ENCODE measurements around the gene ATPAF1.
"Not testable (repeated sequence)": the region's sequence is repeated elsewhere in the genome, so short reads cannot be mapped to it uniquely, and the experiment has no call there.

ATPAF1 gene

DNA sequence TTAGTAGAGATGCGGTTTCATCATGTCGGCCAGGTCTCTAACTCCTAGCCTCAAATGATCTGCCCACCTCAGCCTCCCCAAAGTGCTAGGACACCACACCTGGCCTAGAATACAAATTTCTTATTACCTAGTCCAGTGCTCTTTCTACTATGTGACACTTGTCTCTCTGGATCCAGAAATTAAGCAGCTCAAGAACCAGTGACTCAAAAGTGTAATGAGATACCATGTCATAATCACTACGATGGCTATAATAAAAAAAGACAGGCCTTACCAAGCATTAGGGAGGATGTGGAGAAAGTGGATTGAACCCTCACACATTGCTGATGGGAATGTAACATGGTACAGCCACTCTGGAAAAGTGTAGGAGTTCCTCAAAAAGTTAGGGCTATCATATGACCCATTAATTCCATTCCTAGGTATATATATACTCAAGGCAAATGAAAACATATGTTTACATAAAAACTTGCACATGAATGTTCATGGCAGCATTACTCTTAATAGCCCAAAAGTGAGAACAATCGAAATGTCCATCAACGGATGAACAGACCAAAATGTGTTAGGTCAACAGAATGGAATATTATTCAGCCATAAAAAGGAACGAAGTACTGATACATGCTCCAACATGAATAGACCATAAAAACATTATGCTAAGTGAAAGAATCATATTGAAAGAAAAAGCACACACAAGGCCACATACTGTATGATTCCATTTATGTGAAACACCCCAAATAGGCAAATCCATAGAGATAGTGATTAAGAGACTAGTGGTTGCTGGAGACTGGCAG, 11.8 kb upstream of the ATPAF1 start:
- DNase-seq: no peak

DNA sequence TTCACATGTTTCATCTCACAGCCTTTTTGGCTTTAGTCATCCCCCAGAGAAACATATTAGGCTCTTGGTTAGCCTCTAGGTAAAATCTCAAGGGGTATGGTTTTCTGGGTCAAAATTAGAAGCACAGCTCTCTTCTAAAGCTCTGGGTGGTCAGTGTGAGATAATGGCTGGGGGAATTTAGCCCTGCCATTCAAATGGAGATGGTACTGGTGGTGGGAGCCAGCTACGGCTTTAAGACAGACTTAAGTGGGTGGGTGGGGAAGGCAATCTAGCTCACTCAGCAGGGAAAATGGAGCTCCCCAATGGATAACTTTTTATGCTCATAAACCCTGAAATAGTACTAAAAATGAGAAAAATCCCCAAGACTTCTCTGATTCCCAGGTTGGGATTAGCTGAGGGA, 9.2 kb upstream of the ATPAF1 start:
- no peak for DNase-seq

DNA sequence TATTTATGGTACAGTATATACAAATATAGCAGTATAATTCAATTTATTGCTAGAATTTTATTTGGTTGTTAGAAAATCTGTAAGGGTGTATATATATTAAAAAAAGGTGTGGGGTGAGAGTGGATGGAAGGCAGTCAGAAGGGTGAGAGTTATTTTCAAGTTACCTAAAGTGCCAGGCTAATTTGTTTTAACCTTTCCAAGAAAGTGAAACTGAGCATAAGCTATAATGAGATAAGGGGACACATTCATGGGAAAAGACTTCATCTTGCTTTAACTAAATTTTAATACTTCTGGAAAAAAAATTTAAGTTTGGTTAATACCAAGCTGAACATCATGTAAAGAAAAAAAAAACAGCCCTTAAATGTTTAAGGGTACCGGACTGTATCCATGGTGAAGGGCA, 8.4 kb upstream of the ATPAF1 start:
- DNase-seq: no peak

DNA sequence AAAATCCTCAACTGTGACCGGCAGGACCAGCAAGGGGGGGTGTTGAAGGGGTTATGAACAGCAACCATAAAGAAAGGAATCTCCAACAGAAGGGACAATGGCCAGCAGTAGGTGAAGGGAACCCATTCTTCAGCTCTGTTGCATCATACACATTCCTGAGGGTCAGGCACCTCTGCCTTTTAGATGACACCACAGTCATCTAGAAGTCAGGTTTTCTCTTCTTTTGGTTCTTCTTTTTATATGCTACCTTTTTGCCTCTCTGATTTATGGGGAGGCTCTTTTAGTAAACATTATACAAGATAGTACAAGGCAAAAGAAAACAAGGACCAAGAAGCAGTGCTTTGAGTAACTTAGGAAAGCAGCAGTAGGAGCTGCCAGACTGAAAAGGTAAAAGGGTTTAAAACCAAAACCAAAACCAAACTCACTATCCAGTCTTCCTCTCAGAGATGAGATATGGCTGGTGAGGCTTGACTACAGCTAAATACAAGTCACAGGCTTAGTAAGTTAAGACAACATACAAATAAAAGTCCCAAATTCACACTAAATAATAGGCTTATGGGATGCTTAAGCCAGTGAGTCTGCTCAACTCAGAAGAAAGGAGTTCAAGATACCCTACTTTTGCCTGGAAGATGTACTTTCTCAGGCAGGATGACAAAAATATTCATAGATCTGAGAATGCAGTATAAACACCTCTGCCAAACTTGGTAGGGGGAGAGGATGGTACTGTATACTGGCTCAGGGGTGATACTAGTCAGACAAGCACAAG, 7.6 kb upstream of the ATPAF1 start:
- no peak for DNase-seq

DNA sequence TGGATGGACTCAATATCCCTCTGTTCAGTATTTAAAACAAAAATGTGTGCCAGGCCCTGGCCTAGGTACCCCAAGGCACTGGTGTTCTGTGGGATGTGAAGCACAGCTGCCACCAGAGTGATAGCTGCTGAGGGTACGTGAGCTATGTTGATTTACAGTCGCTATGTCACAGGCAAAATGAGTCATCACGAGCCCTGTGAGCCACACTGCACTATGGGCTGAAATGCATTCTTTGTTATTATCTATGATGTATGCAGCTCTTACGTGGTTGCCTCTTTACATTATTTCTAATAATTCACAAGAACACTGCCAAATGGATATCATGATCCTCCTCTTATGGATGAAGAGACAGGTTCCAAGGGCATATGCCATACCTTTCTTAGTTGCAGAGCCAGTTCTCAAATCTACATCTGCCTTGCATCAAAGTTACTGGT, 5.6 kb upstream of the ATPAF1 start:
- no peak for DNase-seq

DNA sequence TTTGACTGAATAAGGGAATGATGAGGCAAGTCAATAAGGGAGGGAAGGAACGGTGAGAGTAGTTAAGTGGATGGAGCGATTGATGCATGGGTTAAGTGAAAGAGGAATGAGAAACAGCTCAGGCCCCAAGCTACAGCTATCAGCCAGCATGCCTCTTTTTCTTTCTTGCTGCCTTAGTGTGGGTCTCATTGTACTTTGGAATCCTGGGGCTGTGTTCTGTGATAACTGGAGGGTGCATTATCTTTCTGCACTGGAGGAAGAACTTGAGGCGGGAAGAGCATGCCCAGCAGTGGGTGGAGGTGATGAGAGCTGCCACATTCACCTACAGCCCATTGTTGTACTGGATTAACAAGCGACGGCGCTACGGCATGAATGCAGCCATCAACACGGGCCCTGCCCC, 4.5 kb upstream of the ATPAF1 start:
- no peak for DNase-seq

DNA sequence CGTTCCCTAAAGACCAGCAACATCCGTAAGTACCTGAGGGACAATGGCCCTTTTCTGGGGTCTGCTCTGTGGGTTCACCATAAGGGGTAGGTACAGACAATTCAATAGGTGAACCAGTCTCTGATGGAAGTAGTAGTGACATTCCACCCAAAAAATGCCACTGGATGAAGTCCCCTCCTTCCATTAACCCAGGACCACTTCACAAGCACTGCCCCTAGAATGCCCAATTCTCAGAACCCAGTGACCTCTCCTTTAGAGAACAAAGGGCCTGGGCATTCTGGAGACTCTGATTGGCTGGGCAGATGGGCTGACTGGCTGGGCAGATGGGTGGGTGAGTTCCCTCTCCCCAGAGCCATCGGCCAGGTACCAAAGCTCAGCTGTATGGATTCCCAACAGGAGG, 3.4 kb upstream of the ATPAF1 start, which contains the start of gene TEX38:
Gene TEX38 (plus strand): TSS at position 301 of the 400 bp plus-strand sequence. CDS start 81 bp downstream, at position 382.
- DNase-seq: peak in 1 of 2 experiments; percentile 9

DNA sequence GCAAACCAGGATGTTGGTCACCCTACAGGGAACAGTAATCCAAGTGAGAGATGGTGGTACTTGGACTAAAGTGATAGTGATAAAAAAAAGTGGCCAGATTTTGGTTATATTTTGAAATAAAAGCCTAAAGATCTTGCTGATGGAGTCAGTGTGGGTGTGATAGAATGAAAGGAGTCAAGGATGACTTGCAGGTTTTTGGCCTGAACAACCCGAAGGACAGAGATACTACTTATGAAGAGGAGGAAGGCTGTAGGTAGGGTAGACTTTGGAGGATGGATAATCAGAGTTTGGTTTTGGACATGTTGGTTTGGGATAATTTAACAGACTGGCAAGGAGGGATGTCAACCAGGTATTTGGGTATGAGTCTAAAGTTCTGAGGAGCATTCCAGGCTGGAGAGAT, 2.0 kb upstream of the ATPAF1 start:
- no peak for DNase-seq

DNA sequence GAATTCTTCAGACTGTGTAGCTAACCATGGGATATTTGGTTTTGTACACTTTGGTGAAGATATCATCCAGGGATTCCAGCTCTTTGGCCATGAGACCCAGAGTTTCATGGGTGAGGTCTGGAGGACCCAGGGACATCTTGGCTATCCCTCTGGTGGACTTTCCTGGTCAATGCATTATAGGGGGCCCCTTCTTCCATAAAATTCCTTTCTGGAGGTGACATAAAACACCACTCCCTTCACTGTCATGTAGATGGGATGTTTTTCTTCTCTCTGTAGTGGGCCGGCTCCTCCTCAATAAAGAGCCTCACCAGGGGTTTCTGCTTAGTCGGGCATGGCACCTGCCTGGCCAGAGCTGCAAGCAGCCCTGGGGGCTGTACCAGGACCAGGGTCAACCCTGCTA, 2.2 kb downstream of the ATPAF1 start:
- no peak for DNase-seq

DNA sequence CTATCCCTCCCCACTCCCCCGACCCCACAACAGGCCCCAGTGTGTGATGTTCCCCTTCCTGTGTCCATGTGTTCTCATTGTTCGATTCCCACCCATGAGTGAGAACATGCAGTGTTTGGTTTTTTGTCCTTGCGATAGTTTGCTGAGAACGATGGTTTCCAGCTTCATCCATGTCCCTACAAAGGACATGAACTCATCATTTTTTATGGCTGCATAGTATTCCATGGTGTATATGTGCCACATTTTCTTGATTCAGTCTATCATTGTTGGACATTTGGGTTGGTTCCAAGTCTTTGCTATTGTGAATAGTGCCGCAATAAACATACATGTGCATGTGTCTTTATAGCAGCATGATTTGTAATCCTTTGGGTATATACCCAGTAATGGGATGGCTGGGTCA, 5.2 kb downstream of the ATPAF1 start:
- DNase-seq: not testable (repeated sequence)

DNA sequence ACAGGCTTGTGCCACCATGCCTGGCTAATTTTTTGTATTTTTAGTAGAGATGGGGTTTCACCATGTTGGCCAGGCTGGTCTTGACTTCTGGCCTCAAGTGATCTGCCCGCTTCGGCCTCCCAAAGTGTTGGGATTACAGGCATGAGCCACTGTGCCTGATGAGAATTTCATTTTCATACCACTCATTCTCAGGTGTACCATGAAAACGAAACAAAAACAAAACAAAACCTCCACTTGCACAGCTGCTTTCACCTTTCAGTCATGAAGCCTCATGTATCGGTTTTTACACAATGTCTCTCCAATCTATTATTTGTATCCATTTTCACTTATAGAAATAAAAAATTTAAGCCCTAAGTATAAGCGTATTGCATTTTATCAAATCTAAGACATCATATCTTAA, 8.0 kb downstream of the ATPAF1 start:
- not testable (repeated sequence) for DNase-seq

DNA sequence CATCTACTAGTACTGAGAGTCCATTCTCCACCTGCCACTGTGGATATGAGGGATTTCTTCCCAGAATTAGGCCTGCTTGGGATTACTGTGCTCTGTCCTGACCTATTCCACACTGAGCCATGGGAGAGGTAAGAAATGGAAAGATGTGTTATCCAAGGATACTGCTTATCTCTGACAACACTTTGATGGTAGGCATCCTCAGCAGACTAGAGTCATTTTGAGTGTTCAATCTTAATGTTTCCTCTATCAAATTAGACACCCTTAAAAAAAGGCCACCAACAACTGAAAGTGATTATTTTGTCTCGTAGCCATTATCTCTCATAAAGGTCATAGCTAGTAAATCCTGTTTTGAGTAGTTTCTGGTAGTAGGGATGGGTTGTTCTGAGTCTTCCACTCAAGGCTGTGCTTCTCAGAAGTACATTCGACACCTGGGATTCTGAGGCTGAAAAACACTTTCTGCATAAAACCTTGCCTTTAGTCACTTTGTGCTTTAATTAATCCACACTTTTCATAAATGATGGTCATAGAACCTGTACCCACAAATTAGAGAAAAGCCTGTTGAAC, 8.8 kb downstream of the ATPAF1 start:
- DNase-seq: no peak

DNA sequence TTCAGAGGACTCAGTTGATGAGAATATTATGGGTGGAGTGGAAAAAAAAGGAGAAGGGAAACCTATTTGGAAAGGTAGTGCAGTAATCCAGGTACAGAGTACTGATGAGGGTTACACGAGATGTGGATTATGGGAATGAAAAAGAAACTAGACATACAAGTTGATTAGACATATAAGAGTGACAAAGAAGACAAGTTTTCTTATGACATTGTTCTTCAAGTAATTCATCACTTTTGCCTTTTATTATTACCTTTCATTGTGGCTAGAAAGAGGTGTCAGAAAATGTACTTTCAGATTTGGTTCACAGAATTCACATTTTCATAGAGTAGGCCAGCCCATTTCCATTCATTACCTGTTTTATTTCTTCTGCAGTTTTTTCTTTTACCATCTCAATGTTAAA, 10.4 kb downstream of the ATPAF1 start:
- DNase-seq: no peak

DNA sequence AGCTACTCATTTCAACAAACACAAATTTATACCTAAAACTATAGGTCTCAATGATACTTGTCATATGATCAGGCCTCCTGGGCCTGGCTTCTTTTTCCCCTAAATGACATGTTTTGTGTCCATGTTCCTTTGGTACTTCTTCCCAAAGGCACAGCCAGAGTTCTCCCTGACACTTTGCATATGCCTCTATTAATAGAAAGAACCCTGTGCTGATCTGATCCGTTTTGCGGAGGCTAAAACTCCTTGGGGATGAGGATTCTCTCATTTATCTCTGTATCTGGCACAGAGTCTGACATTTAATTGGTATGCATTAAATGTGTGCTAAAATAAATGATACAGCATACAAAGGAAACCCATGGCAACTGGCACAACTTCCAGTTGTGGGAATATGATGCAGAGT, 11.5 kb downstream of the ATPAF1 start:
- no peak for DNase-seq

DNA sequence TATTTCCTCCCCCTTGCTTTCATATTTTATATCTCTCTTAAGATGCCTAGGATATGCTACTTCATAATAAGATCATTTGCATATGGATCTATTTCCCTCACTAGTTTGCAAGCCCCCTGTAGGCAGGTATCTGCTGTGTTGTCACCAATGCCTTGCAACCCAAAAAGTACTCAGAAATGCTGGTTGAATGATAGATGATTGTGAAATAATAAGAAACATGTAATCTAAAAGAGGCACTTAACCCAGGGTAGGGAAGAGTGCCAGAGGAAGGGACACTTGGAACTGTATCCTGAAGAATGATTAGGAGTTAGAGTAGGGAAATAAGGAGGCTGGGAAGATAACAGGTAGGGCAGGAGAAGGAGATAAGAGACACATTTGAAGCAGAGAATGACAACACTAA, 12.3 kb downstream of the ATPAF1 start:
- no peak for DNase-seq

DNA sequence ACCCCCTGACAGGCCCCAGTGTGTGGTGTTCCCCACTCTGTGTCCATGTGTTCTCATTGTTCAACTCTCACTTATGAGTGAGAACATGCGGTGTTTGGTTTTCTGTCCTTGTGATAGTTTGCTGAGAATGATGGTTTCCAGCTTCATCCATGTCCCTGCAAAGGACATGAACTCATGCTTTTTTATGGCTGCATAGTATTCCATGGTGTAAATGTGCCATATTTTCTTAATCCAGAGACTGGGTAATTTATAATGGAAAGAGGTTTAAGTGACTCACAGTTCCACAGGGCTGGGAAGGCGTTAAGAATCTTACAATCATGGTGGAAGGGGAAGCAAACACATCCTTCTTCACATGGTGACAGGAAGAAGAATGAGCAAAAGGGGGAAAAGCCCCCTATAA, 13.5 kb downstream of the ATPAF1 start:
- not testable (repeated sequence) for DNase-seq

DNA sequence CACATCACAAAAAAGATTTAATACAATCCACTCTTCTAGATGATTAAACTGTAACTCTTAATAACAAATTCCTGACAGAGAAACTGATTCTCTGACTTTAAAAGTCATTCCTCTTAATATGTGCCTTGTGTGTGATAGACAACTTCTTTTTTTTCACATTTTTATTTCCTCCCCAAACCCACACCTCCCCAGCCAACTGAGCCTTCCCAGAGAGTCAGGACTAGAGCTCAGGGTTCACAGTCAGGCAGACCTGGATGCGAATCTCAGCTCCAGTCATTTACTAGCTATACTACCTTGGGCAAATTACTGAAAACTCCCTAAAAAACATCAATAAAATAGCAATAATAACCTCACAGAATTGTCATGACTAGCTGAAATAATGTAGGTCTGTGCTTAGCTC, 14.2 kb downstream of the ATPAF1 start:
- no peak for DNase-seq

DNA sequence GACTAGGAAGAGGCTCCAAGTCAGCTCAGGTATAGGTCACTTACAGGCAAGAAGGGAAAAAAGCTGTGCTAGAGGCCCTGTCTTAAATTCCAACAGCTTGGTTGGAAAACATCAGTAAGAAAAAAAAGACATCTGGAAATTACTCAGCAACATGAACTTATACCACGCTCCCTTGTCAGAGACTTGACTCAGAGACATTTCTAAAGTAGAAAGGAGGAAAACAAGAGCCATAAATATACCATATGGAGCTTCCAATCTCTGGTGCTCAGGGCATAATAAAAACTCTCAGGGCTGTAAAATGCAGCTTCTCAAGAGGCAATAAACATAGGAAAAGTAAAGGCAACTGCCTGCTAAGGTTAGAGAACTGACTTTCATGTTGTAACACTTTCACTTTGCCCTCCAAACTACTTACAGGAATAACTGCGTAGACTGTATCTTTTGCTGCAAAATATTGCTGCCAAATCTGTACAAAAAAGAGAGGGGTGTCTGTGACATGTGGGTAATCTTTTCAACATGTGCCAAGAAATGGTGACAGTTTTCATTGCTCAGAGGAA, 14.7 kb downstream of the ATPAF1 start:
- DNase-seq: no peak

DNA sequence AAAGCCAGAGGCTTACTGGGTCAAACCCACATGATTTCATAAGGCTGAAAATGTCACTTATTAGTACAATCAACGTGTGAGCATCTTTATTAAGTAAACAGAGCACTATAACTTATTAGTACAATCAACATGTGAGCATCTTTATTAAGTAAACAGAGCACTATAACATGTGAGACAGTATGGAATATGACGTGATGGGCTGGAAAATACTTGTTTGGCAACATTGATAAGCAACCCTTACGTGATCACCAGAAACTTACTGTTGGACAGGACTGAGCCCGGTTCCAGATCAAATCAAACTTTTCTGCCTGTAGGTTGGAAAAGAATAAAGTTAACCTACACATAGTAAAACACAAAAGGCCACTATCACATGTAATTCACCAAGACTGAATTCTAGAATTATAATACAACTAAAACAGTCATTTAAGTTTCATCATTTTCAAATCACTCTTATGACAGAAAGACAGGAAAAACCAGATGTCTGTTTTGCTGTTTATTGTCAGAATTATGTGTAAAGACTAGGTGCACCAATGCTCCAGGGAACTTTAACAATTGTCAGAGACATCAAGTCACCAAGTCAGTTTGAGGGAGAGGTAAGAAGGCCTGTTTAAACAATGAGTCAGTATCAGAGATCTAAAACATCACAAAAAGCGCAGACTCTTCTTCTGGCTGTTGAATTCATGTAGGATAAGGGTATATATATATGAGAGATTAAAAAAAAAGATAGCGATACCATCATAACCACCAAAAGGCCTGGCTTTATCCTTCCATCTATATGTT, 15.7 kb downstream of the ATPAF1 start:
- no peak for DNase-seq

DNA sequence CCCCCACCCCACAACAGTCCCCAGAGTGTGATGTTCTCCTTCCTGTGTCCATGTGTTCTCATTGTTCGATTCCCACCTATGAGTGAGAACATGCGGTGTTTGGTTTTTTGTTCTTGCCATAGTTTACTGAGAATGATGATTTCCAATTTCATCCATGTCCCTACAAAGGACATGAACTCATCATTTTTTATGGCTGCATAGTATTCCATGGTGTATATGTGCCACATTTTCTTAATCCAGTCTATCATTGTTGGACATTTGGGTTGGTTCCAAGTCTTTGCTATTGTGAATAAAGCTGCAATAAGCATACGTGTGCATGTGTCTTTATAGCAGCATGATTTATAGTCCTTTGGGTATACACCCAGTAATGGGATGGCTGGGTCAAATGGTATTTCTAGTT, 17.0 kb downstream of the ATPAF1 start:
- not testable (repeated sequence) for DNase-seq

DNA sequence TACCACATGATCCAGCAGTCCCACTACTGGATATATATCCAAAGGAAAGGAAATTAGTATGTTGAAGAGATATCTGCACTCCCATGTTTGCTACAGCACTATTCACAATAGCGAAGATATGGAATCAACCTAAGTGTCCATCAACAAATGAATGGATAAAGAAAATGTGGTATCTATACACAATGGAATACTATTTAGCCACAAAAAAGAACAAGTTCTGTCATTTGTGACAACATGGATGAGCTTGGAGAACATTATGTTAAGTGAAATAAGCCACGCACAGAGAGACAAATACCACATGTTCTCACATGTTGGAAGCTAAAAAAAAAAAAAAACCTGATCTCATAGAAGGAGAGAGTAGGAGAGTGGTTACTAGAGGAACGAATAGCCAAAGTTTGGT, 17.7 kb downstream of the ATPAF1 start:
- no peak for DNase-seq

DNA sequence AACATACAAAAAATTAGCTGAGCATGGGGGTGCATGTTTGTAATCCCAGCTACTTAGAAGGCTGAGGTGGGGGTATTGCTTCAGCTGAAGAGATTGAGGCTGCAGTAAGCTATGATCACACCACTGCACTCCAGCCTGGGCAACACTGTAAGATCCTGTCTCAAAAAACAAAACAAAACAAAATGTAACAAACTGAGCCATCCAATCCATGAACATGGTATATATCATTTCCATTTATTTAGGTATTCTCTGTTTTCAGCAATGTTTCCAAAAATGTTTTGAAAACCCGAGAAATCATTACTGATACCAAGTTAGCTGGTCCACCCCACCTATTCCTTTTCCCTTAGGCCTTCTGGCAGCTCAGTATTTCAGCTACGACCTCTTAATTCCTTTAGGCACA, 18.4 kb downstream of the ATPAF1 start:
- DNase-seq: no peak

DNA sequence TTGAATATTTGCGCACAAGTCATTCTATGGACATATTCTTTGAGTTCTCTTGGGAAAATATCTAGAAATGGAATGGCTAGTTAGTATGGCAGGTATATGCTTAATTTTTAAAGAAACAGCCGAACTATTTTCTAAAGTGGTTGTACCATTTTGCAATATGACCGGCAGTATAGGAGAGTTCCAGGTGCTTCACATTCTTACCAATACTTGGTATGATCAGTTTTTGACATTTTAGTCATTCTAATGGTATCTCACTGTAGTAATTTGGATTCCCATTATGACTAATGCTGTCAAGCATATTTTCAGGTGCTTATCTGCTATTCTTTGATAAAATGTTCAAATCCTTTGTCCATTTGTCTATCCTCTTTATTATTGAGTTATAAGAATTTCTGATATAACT, 20.6 kb downstream of the ATPAF1 start:
- DNase-seq: no peak

Measured in NCI-H524 (cell line).